Muscle of leg (tissue), 11 donors: ENCODE measurements around the gene ASTN2. TPM values are rescaled to one million over a fixed set of nuclear protein-coding genes. Genes with fewer than 3 reads are reported as not detected.

ENCODE experiments used
- DNase-seq: peaks from one replicate; pipeline ENCODE4 v3.0.0; 2013
- H3K27ac ChIP-seq: one replicate; pipeline ENCODE4 v1.5.1; 2013; ENCODE audit warnings: mild to moderate bottlenecking, low read length, control low read depth
- H3K27me3 ChIP-seq: one replicate; pipeline ENCODE4 v1.6.1; 2013; ENCODE audit warnings: low read length; ENCODE audit not compliant: control insufficient read depth, insufficient read depth
- H3K36me3 ChIP-seq: one replicate; pipeline ENCODE4 v1.6.1; 2013; ENCODE audit warnings: low read length; ENCODE audit not compliant: control insufficient read depth, insufficient read depth
- H3K4me1 ChIP-seq: one replicate; pipeline ENCODE4 v1.6.1; 2013; ENCODE audit warnings: low read length; ENCODE audit not compliant: control insufficient read depth, insufficient read depth
- H3K4me3 ChIP-seq: one replicate; pipeline ENCODE4 v1.5.1; 2013; ENCODE audit warnings: low read length, control low read depth
- H3K9me3 ChIP-seq: replicated peaks from 2 replicates; pipeline ENCODE4 v1.6.1; 2013; ENCODE audit warnings: low read depth, low read length; ENCODE audit not compliant: control insufficient read depth
- WGBS: methylation state at CpG from one replicate; pipeline ENCODE4 v1.1.5; 2013; ENCODE audit warnings: missing lambda C conversion rate; ENCODE audit not compliant: insufficient coverage; 5-methylcytosine and 5-hydroxymethylcytosine counted together
- polyA plus RNA-seq, 8 donors: library from polyadenylated mRNA; unstranded; fragments of 120-200 nt; gene quantifications; one replicate each; pipeline versions ENCODE4 v1.2.1 to v1.2.3, GENCODE V29; 2013; ENCODE audit warnings: inconsistent platforms in 1 of 8, low replicate concordance in 1 of 8; ENCODE audit not compliant: insufficient read length in 8 of 8, insufficient read depth in 1 of 8
- total RNA-seq: library from RNA; stranded (reverse); fragments of 120-200 nt; gene quantifications from one replicate; pipeline ENCODE4 v1.2.4, GENCODE V29; 2013

Gene ASTN2
- total and polyA plus RNA-seq, 9 donors: 2.7 to 10.9 (median 4.4) TPM

DNA sequence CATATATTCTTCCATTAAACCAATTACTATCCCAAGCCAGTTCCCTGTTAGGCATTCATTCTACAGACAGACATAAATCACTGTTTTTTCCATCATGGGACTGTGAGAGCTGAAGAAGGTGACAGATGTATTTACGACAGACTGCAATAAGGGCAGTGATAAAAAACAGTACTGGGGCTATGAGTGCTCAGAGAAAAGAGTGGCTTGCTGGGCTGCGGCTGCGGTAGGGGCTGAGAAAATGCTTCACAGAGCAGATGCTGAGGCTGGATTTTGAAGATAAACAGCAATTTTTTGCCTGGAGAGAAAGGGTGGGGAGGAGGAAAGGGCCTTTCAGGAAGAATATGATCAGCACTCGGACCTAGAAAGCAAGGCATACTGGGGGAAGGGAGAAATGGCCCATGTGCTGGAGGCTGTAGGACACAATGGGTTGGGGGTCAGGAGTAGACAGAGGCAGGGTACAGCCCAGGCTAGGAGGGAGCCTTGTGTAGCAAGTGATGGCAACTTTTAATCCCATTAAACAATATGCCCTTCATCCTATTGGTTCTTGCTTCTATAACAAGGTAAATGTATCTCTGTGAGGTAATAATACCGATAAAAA lies 279.3 kb downstream of the ASTN2 start:
- 50% methylated on average over 4 of the region's 5 CpGs for WGBS
- H3K4me3 ChIP-seq: no peak overlapping the region

DNA sequence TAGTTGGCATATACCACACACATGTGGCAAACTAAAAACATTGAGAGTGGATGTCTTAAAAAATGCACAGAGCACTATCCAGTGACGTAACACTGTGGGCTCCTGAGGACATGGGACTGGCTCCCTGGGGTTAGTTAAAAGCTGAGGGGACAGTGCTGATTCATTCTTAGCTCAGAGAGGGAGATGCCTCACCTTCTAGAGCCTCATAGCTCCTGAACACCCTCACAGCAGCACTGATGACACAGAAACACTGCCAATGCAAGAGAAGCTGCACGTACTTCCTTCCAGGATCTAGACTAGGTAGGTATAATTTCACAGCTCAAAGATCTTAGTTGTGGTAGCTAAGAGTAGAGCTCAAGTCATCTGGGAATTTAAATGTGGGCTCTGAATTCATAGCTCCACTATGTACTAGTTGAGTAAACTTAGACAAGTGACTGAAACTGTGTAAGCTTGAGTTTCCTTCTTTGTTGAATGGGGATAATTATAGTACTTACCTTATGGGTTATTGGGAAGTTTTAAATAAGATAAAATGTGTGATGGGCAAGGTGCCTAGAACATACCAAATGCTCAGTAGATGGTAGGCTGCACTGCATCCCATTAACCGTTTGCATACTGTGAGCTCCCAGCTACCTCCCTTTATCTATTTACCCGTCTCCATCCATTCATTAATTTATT lies 279.9 kb downstream of the ASTN2 start:
- no peaks in the 10 kb centered on the region for H3K4me1 ChIP-seq
- WGBS: no CpG with 5 or more reads among the region's 4 CpGs
- no peaks in the 10 kb centered on the region for H3K27me3 ChIP-seq
- no peak overlapping the region for H3K4me3 ChIP-seq
- no peak for DNase-seq
- H3K27ac ChIP-seq: no peak overlapping the region
- no peaks in the 10 kb centered on the region for H3K9me3 ChIP-seq
- no peaks in the 10 kb centered on the region for H3K36me3 ChIP-seq

More for the DNA sequence above, 279.3 kb downstream of the ASTN2 start:
- H3K36me3 ChIP-seq: no peaks in the 10 kb centered on the region
- H3K9me3 ChIP-seq: no peaks in the 10 kb centered on the region
- H3K4me1 ChIP-seq: no peaks in the 10 kb centered on the region
- H3K27ac ChIP-seq: no peak overlapping the region
- H3K27me3 ChIP-seq: no peaks in the 10 kb centered on the region
- DNase-seq: no peak

DNA sequence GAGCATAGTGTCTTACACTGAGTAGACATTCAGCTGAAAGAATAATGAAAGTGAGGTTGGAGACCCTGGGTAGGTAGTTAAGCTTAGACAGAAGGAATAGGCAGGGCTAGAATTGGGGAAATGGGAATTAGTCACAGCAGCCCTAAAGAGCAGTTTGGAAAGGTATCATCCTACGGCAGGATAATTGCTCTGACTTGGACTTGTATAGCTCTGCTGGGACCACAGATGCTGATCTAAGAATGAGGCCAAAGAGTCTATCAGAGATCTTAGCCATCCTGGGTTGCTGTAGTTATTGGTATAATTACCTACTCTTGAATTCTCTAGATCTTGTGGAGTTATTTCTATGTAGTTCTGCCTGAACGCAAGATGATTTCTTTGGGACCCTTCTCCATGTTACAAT lies 288.0 kb downstream of the ASTN2 start:
- WGBS: 100% methylated on average over 1 of the region's 2 CpGs
- no peak for DNase-seq
- no peak overlapping the region for H3K4me3 ChIP-seq
- no peaks in the 10 kb centered on the region for H3K27me3 ChIP-seq
- no peaks in the 10 kb centered on the region for H3K4me1 ChIP-seq
- H3K36me3 ChIP-seq: no peaks in the 10 kb centered on the region
- no peaks in the 10 kb centered on the region for H3K9me3 ChIP-seq
- no peak overlapping the region for H3K27ac ChIP-seq

DNA sequence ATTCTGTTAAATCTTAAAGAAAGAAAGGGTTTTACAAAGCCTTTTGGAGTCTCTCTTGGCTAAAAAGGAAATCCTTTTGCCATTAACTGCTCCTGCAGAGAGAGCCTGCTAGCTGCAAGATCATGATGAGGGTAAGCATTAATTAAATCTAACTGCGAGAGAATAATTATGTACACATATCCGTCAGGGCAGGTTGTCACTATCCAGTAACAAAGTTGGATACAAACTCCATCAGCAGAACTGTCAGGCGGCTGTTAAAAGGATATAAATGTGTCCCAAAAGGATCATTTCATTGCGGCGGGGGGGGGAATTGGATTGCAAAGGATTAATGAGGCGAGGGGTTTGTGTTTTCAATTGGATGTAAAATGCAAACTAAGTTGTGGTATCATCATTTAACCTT lies 289.3 kb downstream of the ASTN2 start:
- H3K27me3 ChIP-seq: no peaks in the 10 kb centered on the region
- H3K4me3 ChIP-seq: no peak overlapping the region
- no peaks in the 10 kb centered on the region for H3K36me3 ChIP-seq
- DNase-seq: no peak
- H3K9me3 ChIP-seq: no peaks in the 10 kb centered on the region
- no peaks in the 10 kb centered on the region for H3K4me1 ChIP-seq
- H3K27ac ChIP-seq: no peak overlapping the region
- no CpG with 5 or more reads among the region's 6 CpGs for WGBS

DNA sequence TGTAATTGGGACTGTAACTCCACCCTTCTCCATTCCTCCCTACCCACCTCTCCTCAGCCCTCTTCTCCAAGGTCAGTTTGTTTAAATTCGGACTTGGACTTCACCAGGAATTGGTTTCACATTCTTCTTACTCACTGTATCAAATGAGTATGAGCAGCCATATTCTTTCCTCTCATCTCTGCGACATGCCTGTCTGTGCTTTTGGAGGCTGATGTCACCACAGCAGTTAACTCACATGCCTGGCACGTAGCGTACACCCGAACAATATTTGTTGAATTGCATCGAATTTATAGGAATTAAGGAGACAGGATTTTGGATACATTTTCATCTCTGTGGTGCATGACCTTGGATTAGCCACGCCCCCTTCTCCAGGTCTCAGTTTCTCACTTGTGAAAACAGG lies 291.1 kb downstream of the ASTN2 start:
- Histone ChIP-seq H3K4me1 (no peaks in the 10 kb centered on the region), H3K9me3 (no peaks in the 10 kb centered on the region), H3K36me3 (no peaks in the 10 kb centered on the region), H3K27ac (no peak overlapping the region), H3K4me3 (no peak overlapping the region), H3K27me3 (no peaks in the 10 kb centered on the region)
- DNase-seq: no peak
- WGBS: 94% methylated on average over 4 of the region's 7 CpGs

DNA sequence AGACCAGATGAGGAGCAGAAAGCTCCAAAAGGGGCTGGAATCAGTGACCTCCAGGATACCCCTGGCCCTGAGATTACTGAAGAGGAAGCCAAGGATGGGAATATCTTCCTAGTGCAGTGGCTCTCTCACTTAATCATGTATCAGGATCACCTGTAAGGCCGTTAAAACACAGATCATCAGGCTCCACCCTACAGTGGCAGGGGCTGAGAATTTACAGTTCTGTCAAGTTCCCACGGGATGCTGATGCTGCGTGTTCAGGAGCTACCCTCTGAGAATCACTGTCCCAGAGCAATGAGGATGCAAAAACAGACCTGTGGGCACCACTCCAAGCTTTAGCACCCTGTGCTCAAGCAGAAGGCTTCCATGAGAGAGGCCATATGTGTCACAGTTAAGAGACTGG lies 291.9 kb downstream of the ASTN2 start:
- no peak for DNase-seq
- Histone ChIP-seq H3K27me3 (no peaks in the 10 kb centered on the region), H3K4me1 (no peaks in the 10 kb centered on the region), H3K9me3 (no peaks in the 10 kb centered on the region), H3K27ac (no peak overlapping the region), H3K4me3 (no peak overlapping the region), H3K36me3 (no peaks in the 10 kb centered on the region)
- WGBS: 62% methylated on average over 2 of the region's 3 CpGs

DNA sequence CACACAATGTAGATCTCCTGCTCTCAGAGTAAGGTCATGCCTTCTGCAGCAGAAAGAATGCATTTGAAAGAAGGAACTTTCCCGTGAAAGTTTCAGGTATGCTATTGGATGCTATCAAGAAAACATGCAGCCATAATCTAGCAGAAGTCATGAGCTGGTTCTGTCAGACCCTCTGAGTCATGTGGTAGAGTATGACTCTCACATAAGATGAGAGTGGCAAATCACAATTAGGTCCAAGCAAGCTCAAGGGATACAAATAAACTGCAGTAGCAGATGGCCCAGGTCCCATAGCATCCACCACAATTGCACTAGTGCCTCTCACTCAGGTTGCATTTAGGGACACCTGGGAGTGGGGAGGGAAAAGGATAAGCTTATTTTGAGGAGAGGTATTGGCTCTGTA lies 292.8 kb downstream of the ASTN2 start:
- Histone ChIP-seq H3K4me3 (no peak overlapping the region), H3K27me3 (no peaks in the 10 kb centered on the region), H3K9me3 (no peaks in the 10 kb centered on the region), H3K27ac (no peak overlapping the region), H3K36me3 (no peaks in the 10 kb centered on the region), H3K4me1 (no peaks in the 10 kb centered on the region)
- WGBS: 88% methylated on average over 1 of the region's 1 CpG
- no peak for DNase-seq

DNA sequence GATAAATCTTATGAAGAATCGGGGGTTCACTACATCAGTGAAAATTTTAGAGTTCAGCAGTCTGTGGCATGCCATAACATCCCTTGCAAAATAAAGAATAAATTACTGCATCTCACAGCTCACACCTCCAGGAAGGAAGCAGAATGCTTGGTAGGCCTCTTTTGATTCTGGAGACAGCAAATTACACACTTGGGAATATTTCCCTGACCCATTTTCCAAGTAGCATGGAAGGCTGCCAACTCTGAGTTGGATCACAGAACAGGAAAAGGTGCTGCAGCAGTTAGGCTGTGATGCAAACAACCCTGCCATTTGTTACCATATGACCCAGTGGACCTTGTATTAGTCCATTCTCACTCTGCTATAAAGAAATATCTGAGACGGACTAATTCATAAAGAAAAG lies 293.5 kb downstream of the ASTN2 start:
- Histone ChIP-seq H3K4me1 (no peaks in the 10 kb centered on the region), H3K4me3 (no peak overlapping the region), H3K27ac (no peak overlapping the region), H3K9me3 (no peaks in the 10 kb centered on the region), H3K27me3 (no peaks in the 10 kb centered on the region), H3K36me3 (no peaks in the 10 kb centered on the region)
- WGBS: no CpG with 5 or more reads among the region's 2 CpGs
- peak; percentile 12 for DNase-seq

DNA sequence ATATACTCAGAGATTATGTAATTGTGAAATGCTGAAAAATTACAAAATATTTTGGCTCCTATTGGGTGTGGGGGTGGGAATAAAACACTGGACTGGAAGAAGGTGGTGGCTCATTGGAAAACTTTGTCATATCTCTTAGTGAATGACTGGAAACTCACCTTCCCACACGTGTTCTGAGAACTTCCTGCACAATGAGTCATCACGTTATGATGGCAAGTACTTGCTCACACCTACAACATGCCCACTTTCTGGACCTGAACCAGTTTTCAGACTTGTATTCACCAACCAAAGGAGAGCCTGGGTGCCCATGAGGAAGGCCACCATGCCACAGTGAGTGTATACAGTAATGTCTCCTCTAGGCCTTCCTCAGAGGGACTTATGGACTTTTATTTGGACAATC lies 294.8 kb downstream of the ASTN2 start:
- H3K4me3 ChIP-seq: no peak overlapping the region
- whole genome bisulfite sequencing: 93% methylated on average over 2 of the region's 2 CpGs
- H3K27ac ChIP-seq: no peak overlapping the region

DNA sequence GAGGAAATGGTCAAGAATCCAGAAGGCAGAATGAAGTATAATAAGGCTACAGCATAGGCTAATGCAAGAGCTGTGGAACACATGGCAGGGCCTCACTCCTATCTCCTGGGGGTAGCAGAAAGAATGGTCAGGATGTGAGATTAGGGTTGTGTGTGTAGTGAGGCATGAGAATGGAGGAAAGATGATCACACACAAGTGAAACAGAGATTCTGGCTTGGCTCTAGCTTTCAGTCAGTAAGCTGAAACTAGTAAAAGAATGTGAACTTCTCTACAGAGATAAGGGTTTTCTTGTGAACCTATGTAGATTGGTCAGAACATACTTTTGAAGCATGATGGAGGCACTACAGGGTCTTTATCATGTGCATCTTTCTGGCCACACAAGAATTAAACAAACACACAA lies 298.8 kb downstream of the ASTN2 start:
- H3K4me1 ChIP-seq: no peaks in the 10 kb centered on the region
- H3K4me3 ChIP-seq: no peak overlapping the region
- H3K9me3 ChIP-seq: no peaks in the 10 kb centered on the region
- no peak for DNase-seq
- no peaks in the 10 kb centered on the region for H3K36me3 ChIP-seq
- no peak overlapping the region for H3K27ac ChIP-seq
- no peaks in the 10 kb centered on the region for H3K27me3 ChIP-seq

More for the DNA sequence above, 294.8 kb downstream of the ASTN2 start:
- H3K9me3 ChIP-seq: no peaks in the 10 kb centered on the region
- no peak for DNase-seq
- no peaks in the 10 kb centered on the region for H3K27me3 ChIP-seq
- H3K36me3 ChIP-seq: no peaks in the 10 kb centered on the region
- H3K4me1 ChIP-seq: no peaks in the 10 kb centered on the region

DNA sequence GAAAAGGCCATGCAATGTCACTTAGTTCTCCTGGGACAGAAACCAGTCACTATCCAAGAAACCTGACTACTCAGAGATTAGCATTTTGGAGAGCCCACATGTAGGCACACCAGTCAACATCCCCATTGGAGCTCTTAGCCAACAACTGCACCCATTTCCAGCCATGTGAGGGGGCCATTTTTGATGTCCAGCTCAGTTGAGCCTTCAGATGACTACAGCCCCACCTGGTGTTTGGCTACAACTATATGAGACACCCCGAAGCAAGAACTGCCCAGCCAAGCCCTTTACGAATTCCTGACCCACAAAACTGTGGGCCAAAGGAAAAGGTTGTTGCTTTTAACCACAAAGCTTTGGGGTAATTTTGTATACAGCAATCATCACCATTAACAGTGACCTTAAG lies 300.1 kb downstream of the ASTN2 start:
- no peak for DNase-seq
- no peaks in the 10 kb centered on the region for H3K4me1 ChIP-seq
- no CpG with 5 or more reads among the region's 2 CpGs for WGBS

More for the DNA sequence above, 300.1 kb downstream of the ASTN2 start:
- no peaks in the 10 kb centered on the region for H3K9me3 ChIP-seq
- no peaks in the 10 kb centered on the region for H3K36me3 ChIP-seq
- no peak overlapping the region for H3K4me3 ChIP-seq
- no peak overlapping the region for H3K27ac ChIP-seq
- H3K27me3 ChIP-seq: no peaks in the 10 kb centered on the region
